ENCODE data around the gene CYP26A1. TPM values are rescaled to one million over a fixed set of nuclear protein-coding genes. Genes with fewer than 3 reads are reported as not detected.

Gene CYP26A1
- total RNA-seq, 4 donors from 2014 or later: 0.76 TPM; not detected in 3

Other genes starting within 250 kb of the CYP26A1 start
- 10 to 100 TPM in 3 of 4 donors, 1 to 10 TPM in 1; 4.9 to 35.4 (median 20.2) TPM for gene EXOC6, start 225.4 kb upstream of the CYP26A1 start, total RNA-seq
- gene CYP26C1, start 13.1 kb upstream of the CYP26A1 start, total RNA-seq: under 1 TPM in 2 of 4 donors, not detected in 2; 0.15 to 0.41 TPM